H9 (cell line): ENCODE measurements around the gene CLEC1B. TPM values are rescaled to one million over a fixed set of nuclear protein-coding genes. Genes with fewer than 3 reads are reported as not detected.

Experiments used
- DNase-seq: peaks from one replicate; pipeline ENCODE4 v3.0.0-alpha.2; 2017
- H2AFZ ChIP-seq: one replicate; pipeline ENCODE4 v1.6.1; 2013; ENCODE audit warnings: mild to moderate bottlenecking, low read length, control low read depth, moderate library complexity
- H2AK5ac ChIP-seq: 2 replicates; pipeline ENCODE4 v1.6.1; 2013; ENCODE audit warnings: low read length, control low read depth, mixed read lengths; ENCODE audit not compliant: insufficient read length
- H2BK120ac ChIP-seq: one replicate; pipeline ENCODE4 v1.6.1; 2013; ENCODE audit warnings: low read depth, mild to moderate bottlenecking, low read length, control low read depth, inconsistent platforms; ENCODE audit not compliant: poor library complexity, severe bottlenecking
- H2BK12ac ChIP-seq: 2 replicates; pipeline ENCODE4 v1.6.1; 2013; ENCODE audit warnings: low read length, control low read depth, mixed read lengths, low read depth; ENCODE audit not compliant: insufficient read length
- H2BK15ac ChIP-seq: 2 replicates; pipeline ENCODE4 v1.6.1; 2013; ENCODE audit warnings: low read depth, low read length, control low read depth
- H2BK20ac ChIP-seq: one replicate; pipeline ENCODE4 v1.6.1; 2013; ENCODE audit warnings: low read depth, mild to moderate bottlenecking, low read length, control low read depth, inconsistent platforms; ENCODE audit not compliant: poor library complexity, severe bottlenecking
- H2BK5ac ChIP-seq: 2 replicates; pipeline ENCODE4 v1.6.1; 2013; ENCODE audit warnings: low read length, control low read depth, mixed read lengths; ENCODE audit not compliant: insufficient read length
- H3K14ac ChIP-seq: 2 replicates; pipeline ENCODE4 v1.6.1; 2013; ENCODE audit warnings: low read length, control low read depth; ENCODE audit not compliant: insufficient read depth
- H3K18ac ChIP-seq: 2 replicates; pipeline ENCODE4 v1.6.1; 2013; ENCODE audit warnings: low read depth, mild to moderate bottlenecking, mixed read lengths, low read length, control low read depth; ENCODE audit not compliant: insufficient read length
- H3K23ac ChIP-seq: 2 replicates; pipeline ENCODE4 v1.6.1; 2013; ENCODE audit warnings: low read length, control low read depth, mixed read lengths, low read depth; ENCODE audit not compliant: insufficient read length
- H3K23me2 ChIP-seq: 2 replicates; pipeline ENCODE4 v1.6.1; 2013; ENCODE audit warnings: low read depth, mild to moderate bottlenecking, mixed read lengths, low read length, control low read depth; ENCODE audit not compliant: insufficient read length, poor library complexity, severe bottlenecking
- H3K27ac ChIP-seq: 2 replicates; pipeline ENCODE4 v1.5.1; 2013; ENCODE audit warnings: low read length, control low read depth, mixed read lengths, low read depth; ENCODE audit not compliant: insufficient read length
- H3K27me3 ChIP-seq: 2 replicates; pipeline ENCODE4 v1.6.1; 2013; ENCODE audit warnings: low read length, control low read depth, inconsistent platforms; ENCODE audit not compliant: insufficient read depth
- H3K4ac ChIP-seq: 2 replicates; pipeline ENCODE4 v1.6.1; 2013; ENCODE audit warnings: low read depth, mild to moderate bottlenecking, control low read depth, inconsistent platforms, low read length, moderate library complexity
- H3K4me1 ChIP-seq: 2 replicates; pipeline ENCODE4 v1.6.1; 2013; ENCODE audit warnings: low read length, control low read depth, inconsistent platforms; ENCODE audit not compliant: insufficient read depth
- H3K4me2 ChIP-seq: 2 replicates; pipeline ENCODE4 v1.6.1; 2013; ENCODE audit warnings: low read length, control low read depth, mixed read lengths; ENCODE audit not compliant: insufficient read length, insufficient read depth
- H3K56ac ChIP-seq: 2 replicates; pipeline ENCODE4 v1.6.1; 2013; ENCODE audit warnings: low read depth, mild to moderate bottlenecking, mixed read lengths, low read length, control low read depth; ENCODE audit not compliant: insufficient read length
- H3K79me1 ChIP-seq: 2 replicates; pipeline ENCODE4 v1.6.1; 2013; ENCODE audit warnings: low read depth, mild to moderate bottlenecking, moderate library complexity, low read length, control low read depth, inconsistent platforms; ENCODE audit not compliant: insufficient read depth, poor library complexity, severe bottlenecking
- H3K79me2 ChIP-seq: 2 replicates; pipeline ENCODE4 v1.6.1; 2013; ENCODE audit warnings: low read length, control low read depth, inconsistent platforms; ENCODE audit not compliant: insufficient read depth
- H3K9ac ChIP-seq: 2 replicates; pipeline ENCODE4 v1.6.1; 2013; ENCODE audit warnings: low read length, control low read depth, mixed read lengths; ENCODE audit not compliant: insufficient read length; ENCODE audit errors: extremely low read depth
- H3K9me3 ChIP-seq: one replicate; pipeline ENCODE4 v1.6.1; 2013; ENCODE audit warnings: low read depth, low read length, inconsistent platforms; ENCODE audit not compliant: control insufficient read depth
- H3T11ph ChIP-seq: one replicate; pipeline ENCODE4 v1.6.1; 2013; ENCODE audit warnings: mild to moderate bottlenecking, low read length, control low read depth, inconsistent platforms
- H4K20me1 ChIP-seq: one replicate; pipeline ENCODE4 v1.6.1; 2013; ENCODE audit not compliant: control insufficient read depth, insufficient read length, insufficient read depth
- H4K5ac ChIP-seq: 2 replicates; pipeline ENCODE4 v1.6.1; 2013; ENCODE audit warnings: low read depth, mild to moderate bottlenecking, mixed read lengths, low read length, control low read depth; ENCODE audit not compliant: insufficient read length
- H4K8ac ChIP-seq: replicated peaks from 2 replicates; pipeline ENCODE4 v1.6.1; 2013; ENCODE audit warnings: low read length, control low read depth, mixed read lengths, low read depth; ENCODE audit not compliant: insufficient read length
- H4K91ac ChIP-seq: 2 replicates; pipeline ENCODE4 v1.6.1; 2013; ENCODE audit warnings: low read depth, mild to moderate bottlenecking, moderate library complexity, mixed read lengths, low read length, control low read depth; ENCODE audit not compliant: insufficient read length
- H3K27ac Mint-ChIP-seq, 3 experiments: 2 replicates in 2 of 3; 3 replicates in 1 of 3; pipeline ENCODE4 v1.8.0; 2020 to 2021; ENCODE audit warnings: mixed read lengths in 3 of 3, mild to moderate bottlenecking in 1 of 3, moderate library complexity in 1 of 3
- H3K27me3 Mint-ChIP-seq: 2 replicates; pipeline ENCODE4 v1.8.0; 2021; ENCODE audit warnings: low read depth, mild to moderate bottlenecking, moderate library complexity, mixed read lengths
- H3K36me3 Mint-ChIP-seq, 3 experiments: 2 replicates in 2 of 3; 3 replicates in 1 of 3; pipeline ENCODE4 v1.8.0; 2020 to 2021; ENCODE audit warnings: low read depth in 3 of 3, mixed read lengths in 3 of 3; ENCODE audit not compliant: insufficient read depth in 1 of 3
- H3K4me1 Mint-ChIP-seq, 2 experiments: 2 replicates each; pipeline ENCODE4 v1.8.0; 2020; ENCODE audit warnings: mixed read lengths in 2 of 2
- H3K4me3 Mint-ChIP-seq, 2 experiments: 2 replicates in 1 of 2; 3 replicates in 1 of 2; pipeline ENCODE4 v1.8.0; 2020 to 2021; ENCODE audit warnings: mild to moderate bottlenecking in 2 of 2, mixed read lengths in 2 of 2, moderate library complexity in 1 of 2
- H3K9me3 Mint-ChIP-seq, 2 experiments: 2 replicates in 1 of 2; 3 replicates in 1 of 2; pipeline ENCODE4 v1.8.0; 2020; ENCODE audit warnings: mild to moderate bottlenecking in 2 of 2, mixed read lengths in 2 of 2, moderate library complexity in 1 of 2
- CTCF ChIP-seq: fragments of 200-600 bp; sonication (generic); conservative IDR thresholded peaks from 3 replicates; pipeline ENCODE4 v1.8.0; 2021; ENCODE audit warnings: antibody characterized with exemption, mild to moderate bottlenecking
- WGBS: extraction: QIAGEN DNeasy Blood & Tissue Kit; methylation state at CpG from one replicate; pipeline ENCODE4 v1.1.7; 2013; ENCODE audit warnings: missing lambda C conversion rate, low lambda C conversion rate, mixed read lengths; ENCODE audit not compliant: insufficient read length; ENCODE audit errors: extremely low coverage; 5-methylcytosine and 5-hydroxymethylcytosine counted together
- total RNA-seq: library from RNA; stranded (reverse); gene quantifications from 2 replicates; pipeline ENCODE4 v1.2.1, GENCODE V29; 2021

Gene CLEC1B
- total RNA-seq, 1 experiment from 2014 or later, result not detected

- no CpG with 5 or more reads among the region's 4 CpGs for WGBS
- Mint-ChIP-seq H3K9me3 (no peaks in the 10 kb centered on the region; a peak in 1 of 5 replicates), H3K27me3 (no peaks in the 10 kb centered on the region), H3K4me1 (no peaks in the 10 kb centered on the region), H3K36me3 (no peaks in the 10 kb centered on the region), H3K27ac (no peak overlapping the region), H3K4me3 (no peak overlapping the region)
- no peak overlapping the region for H2BK5ac ChIP-seq
- no peaks in the 10 kb centered on the region for H3K27me3 ChIP-seq
- H4K20me1 ChIP-seq, result no peaks in the 10 kb centered on the region
- H3K14ac ChIP-seq, result no peak overlapping the region
- H2BK15ac ChIP-seq, result no peak overlapping the region
- no peaks in the 10 kb centered on the region for H3K4me1 ChIP-seq
- TF ChIP-seq CTCF, result no peak
- H3K4me2 ChIP-seq, result no peak overlapping the region
- H3K23ac ChIP-seq, result no peak overlapping the region
- no peaks in the 10 kb centered on the region for H3K9me3 ChIP-seq
- no peak overlapping the region for H3K27ac ChIP-seq
- H4K91ac ChIP-seq, result no peak overlapping the region
- no peaks in the 10 kb centered on the region for H3K79me1 ChIP-seq
- H4K5ac ChIP-seq, result no peak overlapping the region
- H2BK12ac ChIP-seq, result no peak overlapping the region
- H3K23me2 ChIP-seq, result no peaks in the 10 kb centered on the region
- no peak overlapping the region for H2AFZ ChIP-seq
- no peak for DNase-seq
- H3K56ac ChIP-seq, result no peak overlapping the region
- H2BK120ac ChIP-seq, result no peak overlapping the region
- H3K79me2 ChIP-seq, result no peaks in the 10 kb centered on the region
- no peak overlapping the region for H2AK5ac ChIP-seq
- no peak overlapping the region for H4K8ac ChIP-seq
- no peak overlapping the region for H3K9ac ChIP-seq
- no peak overlapping the region for H3K18ac ChIP-seq
- H3K4ac ChIP-seq, result no peak overlapping the region
- H2BK20ac ChIP-seq, result no peak overlapping the region
- no peak overlapping the region for H3T11ph ChIP-seq
Observed at GRCh38 chr12:10001171-10001776, 2.4 kb upstream of the CLEC1B start.
